Activated CD8-positive, alpha-beta T cell treated with anti-CD3 and anti-CD28 coated beads for 36 hours (primary cell): ENCODE measurements around the gene LRP1B. TPM values are rescaled to one million over a fixed set of nuclear protein-coding genes. Genes with fewer than 3 reads are reported as not detected.

Experiments used
- ATAC-seq: fragments of 200-7000 bp; cut with Tn5 transposase; one replicate; pipeline ENCODE4 v1.10.0; 2021; ENCODE audit warnings: mild to moderate bottlenecking, moderate library complexity
- CTCF ChIA-PET: fragments of 350-600 bp; sonication (Branson Sonifier 250); formaldehyde crosslinking; loops from one replicate; lab custom pipeline; 2021; ENCODE audit warnings: antibody characterized with exemption; lab: Charles Lee
- POLR2A ChIA-PET: fragments of 350-600 bp; sonication (Branson Sonifier 250); formaldehyde crosslinking; loops from one replicate; lab custom pipeline; 2021; ENCODE audit warnings: antibody characterized with exemption; lab: Charles Lee
- DNase-seq: peaks from one replicate; pipeline ENCODE4 v3.0.0-alpha.2; 2020
- H3K27ac Mint-ChIP-seq: one replicate; pipeline ENCODE4 v1.8.0; 2021; ENCODE audit warnings: mild to moderate bottlenecking, mixed read lengths
- H3K27me3 Mint-ChIP-seq: one replicate; pipeline ENCODE4 v1.8.0; 2021; ENCODE audit warnings: mixed read lengths
- H3K36me3 Mint-ChIP-seq: one replicate; pipeline ENCODE4 v1.8.0; 2021; ENCODE audit warnings: low read depth, mixed read lengths
- H3K4me1 Mint-ChIP-seq: one replicate; pipeline ENCODE4 v1.8.0; 2021; ENCODE audit warnings: low read depth, mixed read lengths
- H3K4me3 Mint-ChIP-seq: one replicate; pipeline ENCODE4 v1.8.0; 2021; ENCODE audit warnings: mild to moderate bottlenecking, moderate library complexity, mixed read lengths
- H3K9me3 Mint-ChIP-seq: one replicate; pipeline ENCODE4 v1.8.0; 2021; ENCODE audit warnings: mixed read lengths
- intact Hi-C: fragments of 100-400 bp; cut with micrococcal nuclease; formaldehyde crosslinking; loops from one replicate; pipeline ENCODE4 v1.10.0; 2022
- total RNA-seq, 2 experiments: library from RNA; stranded (reverse); gene quantifications; one replicate each; pipeline ENCODE4 v1.2.3, GENCODE V29; 2021
- TF ChIP-seq, protein P1 (sequence below): fragments of 200-600 bp; IDR thresholded peaks from one replicate; pipeline ENCODE4 v1.8.0; 2022; ENCODE audit warnings: antibody characterized with exemption, mild to moderate bottlenecking

LRP1B gene
- total RNA-seq, 2 experiments from 2014 or later = not detected

DNA sequence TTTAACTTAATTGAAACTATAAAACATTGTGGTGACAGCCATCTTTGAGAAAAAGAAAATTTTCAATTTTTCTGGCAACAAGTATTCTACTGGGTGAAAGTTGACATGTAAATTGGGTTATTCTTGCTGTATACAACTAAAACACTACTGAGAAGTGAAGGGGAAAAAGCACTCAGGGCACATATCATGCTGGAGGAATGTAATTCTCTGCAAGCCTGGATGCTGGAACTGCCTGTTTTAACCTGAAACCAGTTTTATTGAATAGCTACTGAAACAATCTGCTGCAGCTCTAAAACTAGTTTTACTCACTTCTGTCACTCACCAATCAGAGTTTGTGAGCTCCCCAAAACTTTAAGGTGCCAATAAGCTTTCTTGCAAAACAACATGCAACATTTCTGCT lies 1136.0 kb downstream of the LRP1B start:
- ATAC-seq (no peak), DNase-seq (no peak)
- ChIA-PET POLR2A (no interaction called here), CTCF (no interaction called here)
- Mint-ChIP-seq H3K27ac (no peak overlapping the region), H3K4me1 (no peaks in the 10 kb centered on the region), H3K36me3 (no peaks in the 10 kb centered on the region), H3K27me3 (no peaks in the 10 kb centered on the region), H3K9me3 (peaks cover 6% of the 10 kb centered on the region), H3K4me3 (no peak overlapping the region)
- TF ChIP-seq, protein P1, sequence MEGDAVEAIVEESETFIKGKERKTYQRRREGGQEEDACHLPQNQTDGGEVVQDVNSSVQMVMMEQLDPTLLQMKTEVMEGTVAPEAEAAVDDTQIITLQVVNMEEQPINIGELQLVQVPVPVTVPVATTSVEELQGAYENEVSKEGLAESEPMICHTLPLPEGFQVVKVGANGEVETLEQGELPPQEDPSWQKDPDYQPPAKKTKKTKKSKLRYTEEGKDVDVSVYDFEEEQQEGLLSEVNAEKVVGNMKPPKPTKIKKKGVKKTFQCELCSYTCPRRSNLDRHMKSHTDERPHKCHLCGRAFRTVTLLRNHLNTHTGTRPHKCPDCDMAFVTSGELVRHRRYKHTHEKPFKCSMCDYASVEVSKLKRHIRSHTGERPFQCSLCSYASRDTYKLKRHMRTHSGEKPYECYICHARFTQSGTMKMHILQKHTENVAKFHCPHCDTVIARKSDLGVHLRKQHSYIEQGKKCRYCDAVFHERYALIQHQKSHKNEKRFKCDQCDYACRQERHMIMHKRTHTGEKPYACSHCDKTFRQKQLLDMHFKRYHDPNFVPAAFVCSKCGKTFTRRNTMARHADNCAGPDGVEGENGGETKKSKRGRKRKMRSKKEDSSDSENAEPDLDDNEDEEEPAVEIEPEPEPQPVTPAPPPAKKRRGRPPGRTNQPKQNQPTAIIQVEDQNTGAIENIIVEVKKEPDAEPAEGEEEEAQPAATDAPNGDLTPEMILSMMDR = no peak
- intact Hi-C loops = no loop called here

- no peak for ATAC-seq
- no peak for DNase-seq
- Mint-ChIP-seq H3K4me3 (no peak overlapping the region), H3K27me3 (no peaks in the 10 kb centered on the region), H3K27ac (no peak overlapping the region), H3K9me3 (peaks cover 10% of the 10 kb centered on the region), H3K4me1 (no peaks in the 10 kb centered on the region), H3K36me3 (no peaks in the 10 kb centered on the region)
- POLR2A ChIA-PET = no interaction called here
- CTCF ChIA-PET = no interaction called here
- intact Hi-C loops = no loop called here
- TF ChIP-seq, protein P1 = no peak
Measured at GRCh38 chr2:140990416-140990815, 1140.4 kb downstream of the LRP1B start.

GRCh38 chr2:140988597-140988996 lies 1142.2 kb downstream of the LRP1B start:
- Mint-ChIP-seq H3K27ac (no peak overlapping the region), H3K27me3 (no peaks in the 10 kb centered on the region), H3K4me3 (no peak overlapping the region), H3K9me3 (peaks cover 5% of the 10 kb centered on the region), H3K36me3 (no peaks in the 10 kb centered on the region), H3K4me1 (no peaks in the 10 kb centered on the region)
- intact Hi-C loops = no loop called here
- TF ChIP-seq, protein P1 = no peak
- POLR2A ChIA-PET = no interaction called here
- DNase-seq (no peak), ATAC-seq (no peak)
- CTCF ChIA-PET = no interaction called here

DNA sequence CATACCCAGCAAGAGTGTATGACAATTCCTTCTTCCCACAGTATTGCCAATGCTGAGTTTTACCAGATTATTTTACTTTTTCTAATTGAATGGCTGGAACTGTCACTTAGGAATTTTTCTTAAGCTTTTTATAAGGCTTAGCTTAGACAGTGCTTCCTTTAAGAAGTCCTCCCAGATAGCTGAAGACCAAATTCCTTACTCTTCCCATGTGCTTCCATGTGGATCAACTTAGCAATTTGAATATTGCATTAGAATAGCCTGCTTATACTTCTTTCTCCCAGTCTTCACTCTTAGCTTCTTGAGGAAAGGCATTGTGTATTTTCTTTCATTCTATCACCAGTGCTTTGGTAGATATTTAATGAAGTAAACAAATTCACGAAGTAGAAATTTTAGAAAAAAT lies 1144.4 kb downstream of the LRP1B start:
- H3K4me3 Mint-ChIP-seq = no peak overlapping the region
- H3K9me3 Mint-ChIP-seq = peaks cover 6% of the 10 kb centered on the region
- H3K4me1 Mint-ChIP-seq = no peaks in the 10 kb centered on the region
- H3K27ac Mint-ChIP-seq = no peak overlapping the region
- TF ChIP-seq, protein P1 = no peak
- no peaks in the 10 kb centered on the region for H3K36me3 Mint-ChIP-seq
- intact Hi-C loops = no loop called here
- no peaks in the 10 kb centered on the region for H3K27me3 Mint-ChIP-seq
- no peak for DNase-seq
- ChIA-PET POLR2A (no interaction called here), CTCF (no interaction called here)
- ATAC-seq = no peak

DNA sequence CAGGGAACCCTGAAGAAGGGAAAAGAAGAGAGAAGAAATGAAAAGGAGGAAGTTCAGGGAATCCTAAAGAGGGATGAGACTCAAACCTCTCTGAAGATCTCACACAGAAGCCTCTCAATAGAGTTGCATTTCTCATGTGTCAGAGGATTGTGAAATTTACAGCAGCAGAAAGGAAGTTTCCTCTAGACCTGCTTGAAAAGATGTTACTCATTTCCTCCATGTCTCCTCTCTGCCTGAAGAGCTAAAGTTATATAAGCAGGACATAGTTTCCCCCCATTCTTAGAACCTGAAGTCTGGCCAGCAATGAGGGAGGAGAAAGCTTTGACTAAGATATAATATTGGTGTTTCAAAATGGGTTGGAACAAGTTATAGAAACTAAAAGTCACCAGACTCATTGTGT lies 1155.6 kb downstream of the LRP1B start:
- intact Hi-C loops = no loop called here
- peaks cover 9% of the 10 kb centered on the region for H3K9me3 Mint-ChIP-seq
- ATAC-seq = no peak
- ChIA-PET CTCF (no interaction called here), POLR2A (no interaction called here)
- H3K27ac Mint-ChIP-seq = no peak overlapping the region
- H3K4me1 Mint-ChIP-seq = no peaks in the 10 kb centered on the region
- H3K4me3 Mint-ChIP-seq = no peak overlapping the region
- H3K27me3 Mint-ChIP-seq = no peaks in the 10 kb centered on the region
- no peak for DNase-seq
- no peaks in the 10 kb centered on the region for H3K36me3 Mint-ChIP-seq
- TF ChIP-seq, protein P1 = no peak
